Astrocyte (in vitro differentiated cells and primary cell): ENCODE measurements around the gene CCDC69.
"Not testable (repeated sequence)": the region's sequence is repeated elsewhere in the genome, so short reads cannot be mapped to it uniquely, and the experiment has no call there.

Source experiments
- CTCF ChIP-seq: IDR thresholded peaks from 2 replicates; pipeline ENCODE4 v1.5.1; 2011; ENCODE audit warnings: low read depth, mild to moderate bottlenecking, inconsistent platforms, low read length, moderate library complexity; ENCODE audit not compliant: insufficient read depth
- EZH2 ChIP-seq: IDR thresholded peaks from 2 replicates; pipeline ENCODE4 v1.6.1; 2012; ENCODE audit warnings: mild to moderate bottlenecking, low read length, inconsistent platforms; ENCODE audit not compliant: insufficient read depth

GRCh38 chr5:151197291-151197600, 26.6 kb downstream of the CCDC69 start:
- not testable (repeated sequence) for TF ChIP-seq CTCF, EZH2
